Prostate gland (tissue), 2 donors: Measurements from ENCODE around the gene TBC1D22A.

Experiments used
- POLR2A ChIP-seq: fragments of 450-650 bp; IDR thresholded peaks from one replicate; pipeline ENCODE4 v1.6.1; 2016; ENCODE audit warnings: antibody characterized with exemption, mild to moderate bottlenecking
- POLR2AphosphoS5 ChIP-seq: sonication (generic); formaldehyde crosslinking; IDR thresholded peaks from one replicate; pipeline ENCODE4 v1.6.1; 2017; ENCODE audit warnings: antibody characterized with exemption
- TF ChIP-seq, protein P1 (sequence below), 4 experiments: fragments of 200-600 bp in 2 of 4; fragments of 450-650 bp in 2 of 4; sonication (generic) in 2 of 4; IDR thresholded peaks; 1 replicate in 3 of 4; 2 replicates in 1 of 4; pipeline ENCODE4 v1.5.1; 2016 to 2019; ENCODE audit warnings: antibody characterized with exemption in 4 of 4, mild to moderate bottlenecking in 2 of 4, moderate library complexity in 2 of 4

GRCh38 chr22:46866591-46866990 lies 104.1 kb downstream of the TBC1D22A start:
- TF ChIP-seq, protein P1, sequence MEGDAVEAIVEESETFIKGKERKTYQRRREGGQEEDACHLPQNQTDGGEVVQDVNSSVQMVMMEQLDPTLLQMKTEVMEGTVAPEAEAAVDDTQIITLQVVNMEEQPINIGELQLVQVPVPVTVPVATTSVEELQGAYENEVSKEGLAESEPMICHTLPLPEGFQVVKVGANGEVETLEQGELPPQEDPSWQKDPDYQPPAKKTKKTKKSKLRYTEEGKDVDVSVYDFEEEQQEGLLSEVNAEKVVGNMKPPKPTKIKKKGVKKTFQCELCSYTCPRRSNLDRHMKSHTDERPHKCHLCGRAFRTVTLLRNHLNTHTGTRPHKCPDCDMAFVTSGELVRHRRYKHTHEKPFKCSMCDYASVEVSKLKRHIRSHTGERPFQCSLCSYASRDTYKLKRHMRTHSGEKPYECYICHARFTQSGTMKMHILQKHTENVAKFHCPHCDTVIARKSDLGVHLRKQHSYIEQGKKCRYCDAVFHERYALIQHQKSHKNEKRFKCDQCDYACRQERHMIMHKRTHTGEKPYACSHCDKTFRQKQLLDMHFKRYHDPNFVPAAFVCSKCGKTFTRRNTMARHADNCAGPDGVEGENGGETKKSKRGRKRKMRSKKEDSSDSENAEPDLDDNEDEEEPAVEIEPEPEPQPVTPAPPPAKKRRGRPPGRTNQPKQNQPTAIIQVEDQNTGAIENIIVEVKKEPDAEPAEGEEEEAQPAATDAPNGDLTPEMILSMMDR (IDR thresholded peaks at IDR 0.05) = no peak
- TF ChIP-seq POLR2A (no peak), POLR2AphosphoS5 (no peak)
